GM23338 (cell line): ENCODE data around the gene UBE2L6. TPM values are rescaled to one million over a fixed set of nuclear protein-coding genes. Genes with fewer than 3 reads are reported as not detected.

Experiments used
- ATAC-seq: fragments of 200-7000 bp; cut with Tn5 transposase; 3 replicates; pipeline ENCODE4 v1.9.1; 2020
- DNase-seq: peaks from one replicate; pipeline ENCODE4 v3.0.0-alpha.2; 2015; ENCODE audit warnings: low spot score
- H2AFZ ChIP-seq: fragments of 200-600 bp; sonication (generic); 2 replicates; pipeline ENCODE4 v1.8.0; 2016; ENCODE audit warnings: antibody characterized with exemption, mild to moderate bottlenecking, moderate library complexity
- H3F3A ChIP-seq: fragments of 200-600 bp; sonication (generic); replicated peaks from 2 replicates; pipeline ENCODE4 v1.8.0; 2017; ENCODE audit warnings: antibody characterized with exemption, mixed run types, low read depth
- H3K27ac ChIP-seq: fragments of 200-600 bp; sonication (generic); 2 replicates; pipeline ENCODE4 v1.6.1; 2016; ENCODE audit warnings: low read depth
- H3K27me3 ChIP-seq: fragments of 200-600 bp; sonication (generic); 2 replicates; pipeline ENCODE4 v1.8.0; 2016; ENCODE audit warnings: mild to moderate bottlenecking, mixed run types, moderate library complexity; ENCODE audit not compliant: insufficient read depth
- H3K36me3 ChIP-seq: fragments of 200-600 bp; sonication (generic); 2 replicates; pipeline ENCODE4 v1.8.0; 2016; ENCODE audit warnings: mild to moderate bottlenecking; ENCODE audit not compliant: insufficient read depth
- H3K4me1 ChIP-seq: fragments of 200-600 bp; sonication (generic); 2 replicates; pipeline ENCODE4 v1.8.0; 2016; ENCODE audit warnings: mild to moderate bottlenecking, moderate library complexity; ENCODE audit not compliant: insufficient read depth
- H3K4me2 ChIP-seq: fragments of 200-600 bp; sonication (generic); 2 replicates; pipeline ENCODE4 v1.7.1; 2017; ENCODE audit warnings: mixed run types
- H3K4me3 ChIP-seq: fragments of 200-600 bp; sonication (generic); 2 replicates; pipeline ENCODE4 v1.6.1; 2016; ENCODE audit warnings: mixed run types
- H3K79me2 ChIP-seq: fragments of 200-600 bp; sonication (generic); replicated peaks from 2 replicates; pipeline ENCODE4 v1.8.0; 2017; ENCODE audit warnings: mild to moderate bottlenecking; ENCODE audit not compliant: insufficient read depth
- H3K9me2 ChIP-seq: fragments of 200-600 bp; sonication (generic); 2 replicates; pipeline ENCODE4 v1.8.0; 2017; ENCODE audit not compliant: insufficient read depth
- H4K20me1 ChIP-seq: fragments of 200-600 bp; sonication (generic); replicated peaks from 2 replicates; pipeline ENCODE4 v1.8.0; 2017; ENCODE audit warnings: mild to moderate bottlenecking; ENCODE audit not compliant: insufficient read depth
- H3K27ac Mint-ChIP-seq: 2 replicates; pipeline ENCODE4 v1.8.0; 2020; ENCODE audit warnings: inconsistent platforms, mild to moderate bottlenecking, moderate library complexity, mixed read lengths
- H3K27me3 Mint-ChIP-seq: 3 replicates; pipeline ENCODE4 v1.8.0; 2022; ENCODE audit warnings: low read depth, mild to moderate bottlenecking, moderate library complexity, mixed read lengths, inconsistent platforms; ENCODE audit not compliant: insufficient read depth, poor library complexity
- H3K36me3 Mint-ChIP-seq: 3 replicates; pipeline ENCODE4 v1.8.0; 2021; ENCODE audit warnings: low read depth, mild to moderate bottlenecking, inconsistent platforms, moderate library complexity, mixed read lengths
- H3K4me1 Mint-ChIP-seq: 3 replicates; pipeline ENCODE4 v1.8.0; 2020; ENCODE audit warnings: mild to moderate bottlenecking, inconsistent platforms, mixed read lengths
- H3K4me3 Mint-ChIP-seq: 3 replicates; pipeline ENCODE4 v1.8.0; 2021; ENCODE audit warnings: moderate library complexity, mild to moderate bottlenecking, inconsistent platforms, mixed read lengths
- H3K9me3 Mint-ChIP-seq: 3 replicates; pipeline ENCODE4 v1.8.0; 2020; ENCODE audit warnings: moderate library complexity, mild to moderate bottlenecking, inconsistent platforms, mixed read lengths
- CREB1 ChIP-seq: fragments of 250-450 bp; sonication (Bioruptor Pico); IDR thresholded peaks from 2 replicates; pipeline ENCODE4 v1.5.0; 2020; ENCODE audit warnings: low read depth, mild to moderate bottlenecking, moderate library complexity
- EZH2 ChIP-seq: fragments of 200-600 bp; sonication (generic); IDR thresholded peaks from one replicate; pipeline ENCODE4 v1.8.0; 2017; ENCODE audit warnings: antibody characterized with exemption, mild to moderate bottlenecking, low read depth; ENCODE audit not compliant: unreplicated experiment
- EZH2phosphoT487 ChIP-seq: fragments of 200-600 bp; sonication (generic); IDR thresholded peaks from one replicate; pipeline ENCODE4 v1.8.1; 2018; ENCODE audit warnings: antibody characterized with exemption; ENCODE audit not compliant: unreplicated experiment
- JUNB ChIP-seq: IDR thresholded peaks from one replicate; pipeline ENCODE4 v1.6.1; 2016; ENCODE audit warnings: antibody characterized with exemption; ENCODE audit not compliant: unreplicated experiment
- NANOG ChIP-seq: IDR thresholded peaks from 2 replicates; pipeline ENCODE4 v1.6.1; 2016; ENCODE audit warnings: antibody characterized with exemption, borderline replicate concordance
- POLR2AphosphoS5 ChIP-seq: IDR thresholded peaks from 2 replicates; pipeline ENCODE4 v1.6.1; 2016; ENCODE audit warnings: antibody characterized with exemption, low read depth
- STAT1 ChIP-seq: IDR thresholded peaks from one replicate; pipeline ENCODE4 v1.6.1; 2016; ENCODE audit warnings: antibody characterized with exemption; ENCODE audit not compliant: unreplicated experiment
- ZNF114 ChIP-seq: fragments of 250-450 bp; sonication (Bioruptor Pico); IDR thresholded peaks from 2 replicates; pipeline ENCODE4 v1.5.0; 2020; ENCODE audit warnings: mild to moderate bottlenecking, moderate library complexity
- ZNF331 ChIP-seq: fragments of 250-450 bp; sonication (Bioruptor Pico); IDR thresholded peaks from 2 replicates; pipeline ENCODE4 v1.5.0; 2020; ENCODE audit warnings: low read depth, mild to moderate bottlenecking, moderate library complexity
- polyA plus RNA-seq: library from polyadenylated mRNA; unstranded; fragments of >200 nt; fragmentation: Nextera tagmentation; extraction: Ambion mirVana; gene quantifications from 2 replicates; pipeline ENCODE4 v1.2.1, GENCODE V29; 2016
- total RNA-seq: library from RNA; depleted of rRNA; stranded (reverse); fragments of >200 nt; shearing (Covaris generic); gene quantifications from 2 replicates; pipeline ENCODE4 v1.2.3, GENCODE V29; 2014
- TF ChIP-seq, protein P1 (sequence below): IDR thresholded peaks from 2 replicates; pipeline ENCODE4 v1.6.1; 2016; ENCODE audit warnings: antibody characterized with exemption
- TF ChIP-seq, protein P2 (sequence below): fragments of 250-450 bp; sonication (Bioruptor Pico); IDR thresholded peaks from 2 replicates; pipeline ENCODE4 v1.5.0; 2020; ENCODE audit warnings: mild to moderate bottlenecking, moderate library complexity
- TF ChIP-seq, protein P3 (sequence below): IDR thresholded peaks from one replicate; pipeline ENCODE4 v1.6.1; 2018; ENCODE audit warnings: antibody characterized with exemption; ENCODE audit not compliant: unreplicated experiment
- TF ChIP-seq, protein P4 (sequence below), 2 experiments: fragments of 200-600 bp in 1 of 2; sonication (generic) in 1 of 2; conservative IDR thresholded peaks; 2 replicates each; pipeline versions ENCODE4 v1.5.1 to v1.6.1; 2016 to 2017; ENCODE audit warnings: antibody characterized with exemption in 2 of 2, low read depth in 2 of 2, mild to moderate bottlenecking in 2 of 2, moderate library complexity in 1 of 2

UBE2L6 gene
- total and polyA plus RNA-seq, 2 experiments from 2014 or later, result 46.0 to 52.0 TPM

DNA sequence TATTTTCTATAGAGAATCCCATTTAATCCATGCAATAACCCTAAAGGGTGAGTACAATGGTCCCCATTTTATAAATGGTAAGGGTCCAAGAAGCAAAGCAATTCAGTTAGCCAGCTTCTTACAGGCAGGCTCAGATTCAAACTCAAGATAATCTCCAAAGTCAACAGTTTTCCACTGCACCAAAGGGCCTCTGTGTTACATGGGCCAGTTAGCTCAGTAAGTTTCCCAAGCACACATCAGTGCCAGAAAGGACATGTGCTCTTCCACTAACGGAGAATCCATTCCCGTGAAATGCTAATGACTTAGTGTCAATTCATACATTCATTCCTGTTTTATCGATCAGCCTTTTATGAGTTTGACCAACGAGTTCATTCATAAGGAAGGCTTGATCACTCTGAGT lies 63.0 kb downstream of the UBE2L6 start:
- DNase-seq (no peak), ATAC-seq (no peak)
- Histone ChIP-seq H3K4me1 (peaks cover 28% of the 10 kb centered on the region), H2AFZ (no peak overlapping the region), H3F3A (peaks cover 14% of the 10 kb centered on the region), H4K20me1 (peaks cover 15% of the 10 kb centered on the region), H3K27me3 (no peaks in the 10 kb centered on the region), H3K4me3 (no peak overlapping the region), H3K36me3 (no peaks in the 10 kb centered on the region), H3K79me2 (peaks cover 28% of the 10 kb centered on the region), H3K27ac (0 out of 2 replicates have a peak overlapping the region, but pooled peaks have one; percentile 9), H3K9me2 (no peaks in the 10 kb centered on the region), H3K4me2 (no peak overlapping the region)
- H3K27me3 Mint-ChIP-seq, result peaks cover 13% of the 10 kb centered on the region
- H3K4me3 Mint-ChIP-seq, result no peak overlapping the region
- peaks cover 34% of the 10 kb centered on the region for H3K4me1 Mint-ChIP-seq
- H3K36me3 Mint-ChIP-seq, result peaks cover 40% of the 10 kb centered on the region
- H3K9me3 Mint-ChIP-seq, result no peaks in the 10 kb centered on the region
- no peak overlapping the region for H3K27ac Mint-ChIP-seq
- no peak for TF ChIP-seq CREB1 (CRISPR knock-in tag)
- no peak for TF ChIP-seq ZNF331 (CRISPR knock-in tag)
- TF ChIP-seq, protein P1, sequence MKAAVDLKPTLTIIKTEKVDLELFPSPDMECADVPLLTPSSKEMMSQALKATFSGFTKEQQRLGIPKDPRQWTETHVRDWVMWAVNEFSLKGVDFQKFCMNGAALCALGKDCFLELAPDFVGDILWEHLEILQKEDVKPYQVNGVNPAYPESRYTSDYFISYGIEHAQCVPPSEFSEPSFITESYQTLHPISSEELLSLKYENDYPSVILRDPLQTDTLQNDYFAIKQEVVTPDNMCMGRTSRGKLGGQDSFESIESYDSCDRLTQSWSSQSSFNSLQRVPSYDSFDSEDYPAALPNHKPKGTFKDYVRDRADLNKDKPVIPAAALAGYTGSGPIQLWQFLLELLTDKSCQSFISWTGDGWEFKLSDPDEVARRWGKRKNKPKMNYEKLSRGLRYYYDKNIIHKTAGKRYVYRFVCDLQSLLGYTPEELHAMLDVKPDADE, result no peak
- TF ChIP-seq EZH2, result no peak
- TF ChIP-seq STAT1, result no peak
- TF ChIP-seq POLR2AphosphoS5, result no peak
- no peak for TF ChIP-seq JUNB
- TF ChIP-seq ZNF114 (CRISPR knock-in tag), result no peak
- TF ChIP-seq EZH2phosphoT487, result no peak
- TF ChIP-seq, protein P2, sequence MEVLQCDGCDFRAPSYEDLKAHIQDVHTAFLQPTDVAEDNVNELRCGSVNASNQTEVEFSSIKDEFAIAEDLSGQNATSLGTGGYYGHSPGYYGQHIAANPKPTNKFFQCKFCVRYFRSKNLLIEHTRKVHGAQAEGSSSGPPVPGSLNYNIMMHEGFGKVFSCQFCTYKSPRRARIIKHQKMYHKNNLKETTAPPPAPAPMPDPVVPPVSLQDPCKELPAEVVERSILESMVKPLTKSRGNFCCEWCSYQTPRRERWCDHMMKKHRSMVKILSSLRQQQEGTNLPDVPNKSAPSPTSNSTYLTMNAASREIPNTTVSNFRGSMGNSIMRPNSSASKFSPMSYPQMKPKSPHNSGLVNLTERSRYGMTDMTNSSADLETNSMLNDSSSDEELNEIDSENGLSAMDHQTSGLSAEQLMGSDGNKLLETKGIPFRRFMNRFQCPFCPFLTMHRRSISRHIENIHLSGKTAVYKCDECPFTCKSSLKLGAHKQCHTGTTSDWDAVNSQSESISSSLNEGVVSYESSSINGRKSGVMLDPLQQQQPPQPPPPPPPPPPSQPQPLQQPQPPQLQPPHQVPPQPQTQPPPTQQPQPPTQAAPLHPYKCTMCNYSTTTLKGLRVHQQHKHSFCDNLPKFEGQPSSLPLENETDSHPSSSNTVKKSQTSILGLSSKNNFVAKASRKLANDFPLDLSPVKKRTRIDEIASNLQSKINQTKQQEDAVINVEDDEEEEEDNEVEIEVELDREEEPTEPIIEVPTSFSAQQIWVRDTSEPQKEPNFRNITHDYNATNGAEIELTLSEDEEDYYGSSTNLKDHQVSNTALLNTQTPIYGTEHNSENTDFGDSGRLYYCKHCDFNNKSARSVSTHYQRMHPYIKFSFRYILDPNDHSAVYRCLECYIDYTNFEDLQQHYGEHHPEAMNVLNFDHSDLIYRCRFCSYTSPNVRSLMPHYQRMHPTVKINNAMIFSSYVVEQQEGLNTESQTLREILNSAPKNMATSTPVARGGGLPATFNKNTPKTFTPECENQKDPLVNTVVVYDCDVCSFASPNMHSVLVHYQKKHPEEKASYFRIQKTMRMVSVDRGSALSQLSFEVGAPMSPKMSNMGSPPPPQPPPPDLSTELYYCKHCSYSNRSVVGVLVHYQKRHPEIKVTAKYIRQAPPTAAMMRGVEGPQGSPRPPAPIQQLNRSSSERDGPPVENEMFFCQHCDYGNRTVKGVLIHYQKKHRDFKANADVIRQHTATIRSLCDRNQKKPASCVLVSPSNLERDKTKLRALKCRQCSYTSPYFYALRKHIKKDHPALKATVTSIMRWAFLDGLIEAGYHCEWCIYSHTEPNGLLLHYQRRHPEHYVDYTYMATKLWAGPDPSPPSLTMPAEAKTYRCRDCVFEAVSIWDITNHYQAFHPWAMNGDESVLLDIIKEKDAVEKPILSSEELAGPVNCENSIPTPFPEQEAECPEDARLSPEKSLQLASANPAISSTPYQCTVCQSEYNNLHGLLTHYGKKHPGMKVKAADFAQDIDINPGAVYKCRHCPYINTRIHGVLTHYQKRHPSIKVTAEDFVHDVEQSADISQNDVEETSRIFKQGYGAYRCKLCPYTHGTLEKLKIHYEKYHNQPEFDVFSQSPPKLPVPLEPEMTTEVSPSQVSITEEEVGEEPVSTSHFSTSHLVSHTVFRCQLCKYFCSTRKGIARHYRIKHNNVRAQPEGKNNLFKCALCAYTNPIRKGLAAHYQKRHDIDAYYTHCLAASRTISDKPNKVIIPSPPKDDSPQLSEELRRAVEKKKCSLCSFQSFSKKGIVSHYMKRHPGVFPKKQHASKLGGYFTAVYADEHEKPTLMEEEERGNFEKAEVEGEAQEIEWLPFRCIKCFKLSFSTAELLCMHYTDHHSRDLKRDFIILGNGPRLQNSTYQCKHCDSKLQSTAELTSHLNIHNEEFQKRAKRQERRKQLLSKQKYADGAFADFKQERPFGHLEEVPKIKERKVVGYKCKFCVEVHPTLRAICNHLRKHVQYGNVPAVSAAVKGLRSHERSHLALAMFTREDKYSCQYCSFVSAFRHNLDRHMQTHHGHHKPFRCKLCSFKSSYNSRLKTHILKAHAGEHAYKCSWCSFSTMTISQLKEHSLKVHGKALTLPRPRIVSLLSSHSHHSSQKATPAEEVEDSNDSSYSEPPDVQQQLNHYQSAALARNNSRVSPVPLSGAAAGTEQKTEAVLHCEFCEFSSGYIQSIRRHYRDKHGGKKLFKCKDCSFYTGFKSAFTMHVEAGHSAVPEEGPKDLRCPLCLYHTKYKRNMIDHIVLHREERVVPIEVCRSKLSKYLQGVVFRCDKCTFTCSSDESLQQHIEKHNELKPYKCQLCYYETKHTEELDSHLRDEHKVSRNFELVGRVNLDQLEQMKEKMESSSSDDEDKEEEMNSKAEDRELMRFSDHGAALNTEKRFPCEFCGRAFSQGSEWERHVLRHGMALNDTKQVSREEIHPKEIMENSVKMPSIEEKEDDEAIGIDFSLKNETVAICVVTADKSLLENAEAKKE (CRISPR knock-in tag), result no peak
- TF ChIP-seq NANOG, result no peak
- TF ChIP-seq, protein P3, sequence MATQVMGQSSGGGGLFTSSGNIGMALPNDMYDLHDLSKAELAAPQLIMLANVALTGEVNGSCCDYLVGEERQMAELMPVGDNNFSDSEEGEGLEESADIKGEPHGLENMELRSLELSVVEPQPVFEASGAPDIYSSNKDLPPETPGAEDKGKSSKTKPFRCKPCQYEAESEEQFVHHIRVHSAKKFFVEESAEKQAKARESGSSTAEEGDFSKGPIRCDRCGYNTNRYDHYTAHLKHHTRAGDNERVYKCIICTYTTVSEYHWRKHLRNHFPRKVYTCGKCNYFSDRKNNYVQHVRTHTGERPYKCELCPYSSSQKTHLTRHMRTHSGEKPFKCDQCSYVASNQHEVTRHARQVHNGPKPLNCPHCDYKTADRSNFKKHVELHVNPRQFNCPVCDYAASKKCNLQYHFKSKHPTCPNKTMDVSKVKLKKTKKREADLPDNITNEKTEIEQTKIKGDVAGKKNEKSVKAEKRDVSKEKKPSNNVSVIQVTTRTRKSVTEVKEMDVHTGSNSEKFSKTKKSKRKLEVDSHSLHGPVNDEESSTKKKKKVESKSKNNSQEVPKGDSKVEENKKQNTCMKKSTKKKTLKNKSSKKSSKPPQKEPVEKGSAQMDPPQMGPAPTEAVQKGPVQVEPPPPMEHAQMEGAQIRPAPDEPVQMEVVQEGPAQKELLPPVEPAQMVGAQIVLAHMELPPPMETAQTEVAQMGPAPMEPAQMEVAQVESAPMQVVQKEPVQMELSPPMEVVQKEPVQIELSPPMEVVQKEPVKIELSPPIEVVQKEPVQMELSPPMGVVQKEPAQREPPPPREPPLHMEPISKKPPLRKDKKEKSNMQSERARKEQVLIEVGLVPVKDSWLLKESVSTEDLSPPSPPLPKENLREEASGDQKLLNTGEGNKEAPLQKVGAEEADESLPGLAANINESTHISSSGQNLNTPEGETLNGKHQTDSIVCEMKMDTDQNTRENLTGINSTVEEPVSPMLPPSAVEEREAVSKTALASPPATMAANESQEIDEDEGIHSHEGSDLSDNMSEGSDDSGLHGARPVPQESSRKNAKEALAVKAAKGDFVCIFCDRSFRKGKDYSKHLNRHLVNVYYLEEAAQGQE, result no peak
- TF ChIP-seq, protein P4, sequence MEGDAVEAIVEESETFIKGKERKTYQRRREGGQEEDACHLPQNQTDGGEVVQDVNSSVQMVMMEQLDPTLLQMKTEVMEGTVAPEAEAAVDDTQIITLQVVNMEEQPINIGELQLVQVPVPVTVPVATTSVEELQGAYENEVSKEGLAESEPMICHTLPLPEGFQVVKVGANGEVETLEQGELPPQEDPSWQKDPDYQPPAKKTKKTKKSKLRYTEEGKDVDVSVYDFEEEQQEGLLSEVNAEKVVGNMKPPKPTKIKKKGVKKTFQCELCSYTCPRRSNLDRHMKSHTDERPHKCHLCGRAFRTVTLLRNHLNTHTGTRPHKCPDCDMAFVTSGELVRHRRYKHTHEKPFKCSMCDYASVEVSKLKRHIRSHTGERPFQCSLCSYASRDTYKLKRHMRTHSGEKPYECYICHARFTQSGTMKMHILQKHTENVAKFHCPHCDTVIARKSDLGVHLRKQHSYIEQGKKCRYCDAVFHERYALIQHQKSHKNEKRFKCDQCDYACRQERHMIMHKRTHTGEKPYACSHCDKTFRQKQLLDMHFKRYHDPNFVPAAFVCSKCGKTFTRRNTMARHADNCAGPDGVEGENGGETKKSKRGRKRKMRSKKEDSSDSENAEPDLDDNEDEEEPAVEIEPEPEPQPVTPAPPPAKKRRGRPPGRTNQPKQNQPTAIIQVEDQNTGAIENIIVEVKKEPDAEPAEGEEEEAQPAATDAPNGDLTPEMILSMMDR (conservative IDR thresholded peaks at IDR 0.05; ENCODE audit: low read depth in 2 of 2), result no peak
